Measurements from ENCODE around the gene FBXO42.

FBXO42 gene

DNA sequence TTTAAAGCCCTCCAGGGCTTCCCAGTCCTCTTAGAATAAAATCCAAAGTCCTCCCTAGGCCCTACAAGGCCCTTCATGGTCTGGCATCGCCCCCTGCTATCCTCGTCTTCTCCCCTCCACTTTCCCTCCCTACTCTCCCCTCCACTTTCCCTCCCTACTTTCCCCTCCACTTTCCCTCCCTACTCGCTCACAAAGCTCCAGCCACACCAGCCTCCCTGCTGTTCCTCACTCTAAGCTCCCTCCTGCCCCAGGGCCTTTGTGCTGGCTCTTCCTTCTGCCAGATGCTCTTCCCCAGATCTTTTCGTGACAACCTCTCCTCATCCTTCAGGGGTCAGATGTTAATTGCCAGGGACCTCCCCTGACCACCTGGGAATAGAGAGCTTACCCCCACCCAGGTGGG lies 152.6 kb downstream of the FBXO42 start:
- no peak for DNase-seq

DNA sequence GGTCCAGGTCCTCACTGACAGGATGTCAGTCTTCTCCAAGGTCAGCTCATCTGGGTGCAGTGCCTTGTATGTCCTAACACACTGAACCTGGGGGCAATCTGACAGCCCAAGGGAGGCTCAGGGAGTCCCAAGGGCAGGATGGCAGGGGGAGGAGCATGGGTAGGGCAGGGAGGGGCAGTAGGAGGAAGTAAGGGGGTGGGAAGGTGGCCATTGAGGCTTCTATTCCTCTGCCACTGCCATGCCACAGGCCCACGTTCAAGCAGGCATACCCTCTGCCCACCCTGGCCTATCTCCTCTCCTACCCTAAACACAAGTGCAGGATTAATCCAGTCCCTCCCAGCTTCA lies 153.2 kb downstream of the FBXO42 start:
- no peak for DNase-seq

DNA sequence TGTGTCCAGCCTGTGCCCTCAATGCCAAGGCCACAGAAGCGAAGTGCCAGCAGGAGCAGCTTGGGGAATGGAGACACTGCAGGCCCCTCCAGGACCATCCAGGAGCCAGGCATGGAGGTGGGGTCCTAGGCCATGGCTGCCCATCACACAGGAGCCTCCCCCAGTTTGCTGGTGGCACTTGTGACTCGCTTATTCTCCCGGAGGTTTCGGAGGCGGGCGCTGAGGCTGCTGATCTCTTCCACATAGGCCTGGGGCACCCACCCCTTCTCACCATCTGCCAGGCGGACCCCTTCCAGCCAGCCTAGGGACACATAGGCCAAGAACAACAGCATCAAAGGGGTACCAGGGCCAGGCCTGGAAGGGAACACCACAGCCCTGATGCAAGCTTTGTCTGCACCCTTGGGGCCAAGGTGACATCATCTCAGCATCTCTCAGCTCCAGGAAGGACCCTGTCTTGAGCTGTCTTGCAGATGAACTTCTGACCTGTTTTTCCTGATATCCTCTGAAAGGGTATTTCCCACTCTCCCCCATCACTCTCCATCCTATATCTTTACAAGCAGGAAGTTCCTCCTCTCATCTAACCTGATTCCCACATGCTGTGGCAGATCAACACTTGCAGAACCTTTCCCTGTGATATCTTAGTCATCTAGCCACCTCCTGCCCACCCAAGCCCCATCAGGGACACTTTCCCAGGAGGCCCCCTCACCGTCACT lies 153.7 kb downstream of the FBXO42 start:
- no peak for DNase-seq

DNA sequence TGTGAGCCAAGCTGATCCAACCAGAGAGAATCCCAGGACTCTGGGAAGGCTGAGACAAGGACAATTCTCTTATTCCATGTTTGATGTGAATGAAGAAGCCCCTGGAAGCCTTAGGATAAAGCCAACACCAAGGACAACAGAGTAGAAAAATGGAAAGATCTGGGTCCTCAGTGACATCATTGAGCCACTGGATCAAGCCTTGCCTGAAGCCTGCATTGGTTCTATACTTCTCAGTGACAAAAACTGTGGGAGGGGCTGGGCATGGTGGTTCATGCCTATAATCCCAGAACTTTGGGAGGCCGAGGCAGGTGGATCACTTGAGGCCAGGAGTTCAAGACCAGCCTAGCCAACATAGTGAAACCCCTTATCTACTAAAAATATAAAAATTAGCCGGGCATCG lies 155.4 kb downstream of the FBXO42 start:
- no peak for DNase-seq
